Ramos (cell line): ENCODE measurements around the gene TIMM21.

ENCODE experiments used
- in situ Hi-C: fragments of 300-500 bp; cut with MboI; formaldehyde crosslinking; loops from one replicate; pipeline ENCODE4 v1.14.3; 2022; ENCODE audit warnings: low sequenced_read_pairs; ENCODE audit not compliant: unreplicated experiment

Gene TIMM21, protein sequence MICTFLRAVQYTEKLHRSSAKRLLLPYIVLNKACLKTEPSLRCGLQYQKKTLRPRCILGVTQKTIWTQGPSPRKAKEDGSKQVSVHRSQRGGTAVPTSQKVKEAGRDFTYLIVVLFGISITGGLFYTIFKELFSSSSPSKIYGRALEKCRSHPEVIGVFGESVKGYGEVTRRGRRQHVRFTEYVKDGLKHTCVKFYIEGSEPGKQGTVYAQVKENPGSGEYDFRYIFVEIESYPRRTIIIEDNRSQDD

GRCh38 chr18:74147779-74148542 lies at the start of gene TIMM21, which contains the start of gene FBXO15:
Gene TIMM21, plus strand, starts transcription at chr18:74148523. Its CDS starts 286 bp downstream, at chr18:74148809.
Gene FBXO15, minus strand, starts transcription at chr18:74147834. Its CDS starts 49 bp downstream, at chr18:74147785.
- in situ Hi-C loops, result no loop called here

- in situ Hi-C loops, result no loop called here
Observed at GRCh38 chr18:74108460-74108859, 39.9 kb upstream of the TIMM21 start.

DNA sequence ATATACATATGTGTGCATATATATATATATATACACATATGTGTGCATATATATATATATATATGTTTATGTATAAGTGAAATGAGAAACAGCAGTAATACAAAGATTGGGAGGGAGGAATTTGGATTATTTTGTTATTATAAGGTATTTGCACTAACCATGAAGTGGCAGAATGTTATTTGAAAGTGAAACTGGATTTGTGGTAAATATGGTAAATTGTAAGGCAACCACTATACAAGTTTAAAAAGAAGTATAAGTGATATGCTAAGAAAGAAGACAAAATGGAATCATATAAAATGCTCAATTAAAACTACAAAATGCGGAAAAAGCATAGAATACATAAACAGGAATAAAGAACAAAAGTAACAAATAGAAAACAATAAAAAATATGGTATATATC lies 38.2 kb upstream of the TIMM21 start:
- in situ Hi-C loops, result loop anchor here (10.0 kb wide), 1 partner anchor 75 kb away; no protein-coding TSS in a partner anchor

- in situ Hi-C loops, result loop anchor here (10.0 kb wide), 1 partner anchor 76 kb away; no protein-coding TSS in a partner anchor
Observed at GRCh38 chr18:74110976-74111375, 37.3 kb upstream of the TIMM21 start.

GRCh38 chr18:74113711-74114110 lies 34.6 kb upstream of the TIMM21 start:
- in situ Hi-C loops, result loop anchor here (10.0 kb wide), 1 partner anchor 79 kb away; no protein-coding TSS in a partner anchor

DNA sequence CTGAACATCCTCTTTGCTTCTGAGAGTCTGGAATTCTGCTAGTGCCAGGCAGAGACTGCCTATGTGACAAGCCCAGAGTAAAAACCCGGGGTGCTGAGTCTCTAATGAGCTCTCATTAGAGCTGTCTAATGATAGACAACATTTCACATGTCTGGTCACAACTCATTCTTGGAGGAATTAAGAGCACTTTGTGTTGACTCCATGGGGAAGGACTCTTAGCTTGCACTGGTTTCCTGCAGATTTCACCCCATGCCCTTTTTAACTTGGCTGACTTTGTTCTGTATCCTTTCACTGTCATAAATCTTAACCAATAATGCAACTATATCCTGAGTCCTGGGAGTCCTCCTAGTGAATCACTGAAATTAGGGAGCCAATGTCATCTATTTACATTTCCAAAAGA lies 34.2 kb upstream of the TIMM21 start:
- in situ Hi-C loops, result loop anchor here (10.0 kb wide), 1 partner anchor 79 kb away; no protein-coding TSS in a partner anchor

- in situ Hi-C loops, result loop anchor here (10.0 kb wide), 1 partner anchor 80 kb away; no protein-coding TSS in a partner anchor
Observed at GRCh38 chr18:74115046-74115445, 33.3 kb upstream of the TIMM21 start.

DNA sequence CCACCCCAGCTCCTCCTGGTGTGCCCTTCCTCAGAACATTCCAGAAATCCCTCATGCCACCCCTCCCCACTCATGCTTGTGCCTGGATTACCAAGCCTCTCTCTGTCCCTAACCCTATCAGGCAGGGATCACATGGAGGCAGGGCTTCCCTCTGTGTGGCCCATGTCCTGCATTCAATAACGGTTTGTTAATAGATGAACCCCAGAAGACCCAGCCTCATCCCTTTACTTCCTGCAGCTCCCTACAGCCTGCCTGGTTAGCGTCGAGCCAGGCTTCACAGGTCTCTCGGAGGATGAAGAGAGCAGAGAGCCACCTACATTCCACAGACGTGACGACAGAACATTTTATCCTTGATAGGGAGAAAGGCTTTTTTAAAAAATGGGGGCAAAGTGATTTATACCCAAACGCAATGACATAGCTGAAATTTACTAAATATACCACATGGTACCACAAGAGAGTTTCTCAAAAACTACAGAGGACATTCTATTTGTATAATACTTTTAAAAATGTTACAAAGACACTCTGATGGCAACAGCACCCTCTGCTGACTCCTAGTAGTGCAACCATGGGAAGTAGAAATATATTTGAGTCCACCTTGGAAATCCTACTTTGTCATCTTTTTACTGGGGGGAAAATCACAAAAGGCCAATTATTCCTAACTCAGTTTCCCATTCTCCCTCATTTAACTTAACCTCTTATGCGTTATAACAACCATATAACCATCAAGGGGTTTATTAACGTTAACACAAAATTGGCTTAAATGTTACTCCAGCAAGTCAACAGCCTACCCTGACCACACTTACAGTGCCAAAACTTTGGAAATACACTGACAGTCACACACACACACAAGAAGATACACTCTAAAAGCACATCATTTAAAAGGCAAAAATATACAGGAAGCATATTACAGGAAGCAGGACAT lies 31.4 kb upstream of the TIMM21 start:
- in situ Hi-C loops, result loop anchor here (10.0 kb wide), 1 partner anchor 82 kb away; no protein-coding TSS in a partner anchor

GRCh38 chr18:74123200-74123599 lies 25.1 kb upstream of the TIMM21 start:
- in situ Hi-C loops, result no loop called here

- in situ Hi-C loops, result no loop called here
Observed at GRCh38 chr18:74124642-74125041, 23.7 kb upstream of the TIMM21 start.

DNA sequence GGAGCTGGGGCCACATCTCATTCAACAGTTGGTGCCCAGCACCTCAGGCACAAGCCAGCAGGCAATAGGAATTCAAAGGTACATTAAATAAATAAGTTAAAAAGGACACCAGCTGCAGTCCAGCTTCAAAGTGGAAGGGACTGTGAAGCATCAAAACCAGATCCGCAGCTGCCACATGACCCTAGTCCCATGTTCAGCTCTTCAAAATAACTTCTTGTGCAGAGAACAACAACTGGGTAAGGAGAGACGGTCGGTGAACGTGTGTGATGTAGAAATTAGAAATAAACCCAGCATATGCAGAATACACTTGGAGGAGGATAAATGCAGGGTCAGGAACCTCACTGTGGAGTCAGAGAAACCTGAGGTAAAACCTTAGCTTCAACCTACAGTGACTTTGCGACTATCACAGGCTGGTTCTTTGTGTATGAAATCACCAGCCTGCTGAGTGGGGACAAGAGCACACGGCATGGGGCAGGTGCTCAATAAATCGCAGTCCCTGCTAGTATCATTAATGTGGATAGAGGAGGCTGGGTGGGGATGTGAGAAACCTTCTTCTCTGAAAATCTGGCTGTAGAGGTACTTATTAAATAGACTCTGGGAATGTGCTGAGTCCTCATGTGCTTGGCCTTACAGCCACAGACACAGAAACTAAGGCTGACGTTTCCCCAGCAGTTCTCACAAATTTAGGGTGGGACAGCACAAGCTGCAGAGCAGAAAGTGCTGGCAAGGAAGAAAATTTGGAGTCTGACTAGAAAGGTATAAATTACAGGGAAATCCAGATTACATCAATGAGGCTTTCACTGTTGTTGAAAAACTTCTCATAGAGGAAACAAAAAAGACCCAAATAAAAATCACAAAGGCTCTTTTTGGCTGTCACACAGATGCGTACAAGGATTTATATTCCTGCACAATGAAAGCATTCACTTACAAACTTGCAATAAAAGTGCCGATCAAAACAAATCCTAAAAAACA lies 21.4 kb upstream of the TIMM21 start:
- in situ Hi-C loops, result no loop called here

DNA sequence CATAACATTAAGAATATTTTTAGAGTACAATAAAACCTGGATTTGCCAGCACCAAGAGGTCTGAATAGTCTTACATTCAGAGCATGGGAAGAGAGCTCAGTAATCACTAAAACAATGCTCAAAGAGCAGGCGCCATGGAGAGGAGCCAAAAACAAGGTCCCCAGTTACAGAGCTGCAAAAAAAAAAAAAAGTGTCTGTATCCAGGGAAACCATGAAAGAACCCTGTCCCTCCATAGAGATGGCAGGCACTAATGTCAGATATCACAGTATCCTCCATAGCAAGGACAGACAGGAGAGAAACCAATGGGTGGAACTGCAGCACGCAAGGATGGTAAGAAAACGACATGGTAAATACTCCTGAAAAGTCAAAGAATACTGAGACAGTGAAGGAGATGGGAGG lies 20.2 kb upstream of the TIMM21 start:
- in situ Hi-C loops, result no loop called here

DNA sequence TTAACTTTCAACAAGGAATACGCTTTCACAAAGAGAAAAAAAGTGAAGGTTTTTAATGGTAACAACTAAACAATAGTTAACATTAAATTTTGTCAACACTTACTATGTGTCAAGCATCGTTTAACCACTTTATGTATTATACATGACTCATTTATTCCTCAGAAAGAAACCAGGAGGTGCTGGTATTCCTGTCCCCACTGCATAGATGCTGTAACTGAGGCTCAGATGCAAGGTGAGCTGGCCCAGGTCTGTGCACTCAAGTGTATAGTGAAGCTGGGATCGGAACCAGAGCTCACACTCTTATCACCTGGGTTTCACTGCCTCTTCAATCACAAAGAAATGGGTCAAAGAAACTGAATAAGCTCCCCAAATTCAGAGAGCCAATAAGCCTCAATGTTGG lies 17.2 kb upstream of the TIMM21 start:
- in situ Hi-C loops, result no loop called here

DNA sequence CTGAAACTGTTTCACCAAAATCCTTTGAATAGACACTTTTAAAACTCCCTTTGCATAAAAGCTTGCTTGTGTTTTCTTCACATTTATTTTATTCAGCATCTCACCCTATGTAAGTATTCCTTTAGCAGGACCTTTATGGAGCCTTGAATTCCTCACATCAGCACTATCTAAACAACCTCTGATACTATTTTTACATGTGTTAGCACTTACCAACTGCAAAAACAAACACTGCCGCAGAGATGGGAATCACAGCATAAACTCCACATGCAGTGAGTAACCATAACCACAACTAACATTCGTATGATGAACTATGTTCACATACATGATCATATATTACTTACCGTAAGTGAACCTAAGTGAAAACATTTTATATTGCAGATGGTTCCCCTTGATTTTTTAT lies 16.1 kb upstream of the TIMM21 start:
- in situ Hi-C loops, result no loop called here

DNA sequence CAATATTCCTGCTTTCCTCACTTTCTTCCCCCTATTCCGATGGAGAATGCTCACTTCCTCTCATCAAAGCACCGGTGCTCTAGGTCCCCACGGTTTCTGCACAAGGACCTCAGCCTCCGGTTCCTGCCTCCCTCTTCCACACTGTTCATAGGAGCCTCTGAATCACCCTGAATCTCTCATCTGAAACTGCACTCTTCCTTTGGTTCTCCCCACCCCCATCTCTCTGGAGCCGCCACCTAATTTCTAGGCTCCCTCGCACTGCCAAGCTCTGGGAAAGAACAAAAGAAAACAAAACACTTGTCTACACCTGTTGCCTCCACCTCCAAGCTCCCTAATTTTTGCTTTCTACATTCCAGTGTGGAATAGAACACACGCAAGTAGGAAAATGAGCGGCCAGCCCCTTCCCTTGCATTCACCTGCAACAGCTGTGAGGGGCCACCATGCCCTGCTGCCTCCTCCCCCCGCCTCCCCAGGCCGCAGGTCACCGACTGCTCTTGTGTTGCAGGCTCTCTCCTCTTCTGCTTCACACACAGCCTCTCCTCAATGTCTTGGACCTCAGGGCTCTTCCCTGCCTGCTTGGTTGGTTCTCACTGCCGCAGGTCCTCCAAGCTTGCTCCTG lies 10.3 kb upstream of the TIMM21 start:
- in situ Hi-C loops, result no loop called here

DNA sequence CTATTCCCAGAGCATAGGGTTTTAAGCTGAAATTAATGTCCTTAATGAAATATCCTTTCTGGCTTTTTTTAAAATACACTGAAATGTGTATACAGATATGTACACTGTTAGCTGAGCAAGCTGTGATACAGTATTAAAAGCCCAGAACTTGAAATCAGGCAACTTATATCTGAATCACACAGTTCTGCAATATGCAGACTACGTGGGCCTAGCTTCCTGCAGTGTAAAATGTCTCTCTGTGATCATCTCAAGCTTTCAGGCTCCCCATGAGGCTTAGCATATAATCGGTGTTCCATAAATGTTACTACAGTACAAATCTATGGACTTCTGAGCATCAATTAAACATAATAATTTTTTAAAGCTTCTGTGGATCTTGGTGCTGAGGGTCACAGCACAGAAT lies 8.9 kb upstream of the TIMM21 start:
- in situ Hi-C loops, result no loop called here

DNA sequence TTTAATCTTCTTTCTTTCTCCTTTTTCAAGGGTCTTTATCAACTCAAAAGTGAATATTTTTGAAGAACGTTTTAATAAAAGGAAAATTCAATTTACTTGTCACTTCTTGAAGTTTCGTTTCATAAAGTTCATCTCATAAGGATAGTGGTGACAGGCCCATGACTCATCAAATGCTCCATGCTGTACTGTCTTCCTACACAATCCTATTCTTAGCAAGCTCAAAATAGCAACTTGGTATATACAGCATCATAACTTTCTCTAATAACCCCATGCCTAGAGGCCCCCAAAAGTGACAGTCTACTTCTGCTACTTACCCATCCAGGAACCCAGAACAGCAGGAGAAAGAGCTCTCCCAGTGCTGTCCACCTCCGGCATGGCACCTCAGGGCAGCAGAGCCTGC lies 8.4 kb upstream of the TIMM21 start:
- in situ Hi-C loops, result no loop called here

- in situ Hi-C loops, result no loop called here
Observed at GRCh38 chr18:74140582-74140981, 7.7 kb upstream of the TIMM21 start.

DNA sequence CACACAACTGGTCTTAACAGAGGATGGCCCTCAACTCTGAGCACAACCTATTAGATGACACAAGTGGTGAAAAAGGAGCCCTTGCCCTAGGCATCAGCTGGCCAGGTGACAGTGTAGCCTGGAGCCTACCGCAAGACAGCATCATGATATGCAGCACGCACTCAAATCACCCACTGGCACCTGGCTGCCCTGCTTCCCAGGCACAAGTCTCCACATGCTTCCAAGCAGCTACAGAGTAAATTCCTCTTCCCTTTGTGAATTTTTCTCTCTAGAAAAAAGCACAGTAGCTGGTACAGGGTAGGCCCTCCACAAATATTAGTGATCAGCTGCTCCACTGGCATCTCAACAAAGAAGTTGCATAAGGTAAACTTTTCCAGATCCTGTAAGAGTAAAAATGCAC lies 6.7 kb upstream of the TIMM21 start:
- in situ Hi-C loops, result no loop called here
